WI38 (cell line): ENCODE results near the gene DBF4.

ENCODE experiments used
- H3K4me3 ChIP-seq: 2 replicates; pipeline ENCODE4 v1.5.1; 2011; ENCODE audit warnings: low read depth, mild to moderate bottlenecking, control low read depth, low read length
- TF ChIP-seq, protein P1 (sequence below): IDR thresholded peaks from 2 replicates; pipeline ENCODE4 v1.5.1; 2012; ENCODE audit warnings: low read depth, mild to moderate bottlenecking, control low read depth, low read length

Gene DBF4

DNA sequence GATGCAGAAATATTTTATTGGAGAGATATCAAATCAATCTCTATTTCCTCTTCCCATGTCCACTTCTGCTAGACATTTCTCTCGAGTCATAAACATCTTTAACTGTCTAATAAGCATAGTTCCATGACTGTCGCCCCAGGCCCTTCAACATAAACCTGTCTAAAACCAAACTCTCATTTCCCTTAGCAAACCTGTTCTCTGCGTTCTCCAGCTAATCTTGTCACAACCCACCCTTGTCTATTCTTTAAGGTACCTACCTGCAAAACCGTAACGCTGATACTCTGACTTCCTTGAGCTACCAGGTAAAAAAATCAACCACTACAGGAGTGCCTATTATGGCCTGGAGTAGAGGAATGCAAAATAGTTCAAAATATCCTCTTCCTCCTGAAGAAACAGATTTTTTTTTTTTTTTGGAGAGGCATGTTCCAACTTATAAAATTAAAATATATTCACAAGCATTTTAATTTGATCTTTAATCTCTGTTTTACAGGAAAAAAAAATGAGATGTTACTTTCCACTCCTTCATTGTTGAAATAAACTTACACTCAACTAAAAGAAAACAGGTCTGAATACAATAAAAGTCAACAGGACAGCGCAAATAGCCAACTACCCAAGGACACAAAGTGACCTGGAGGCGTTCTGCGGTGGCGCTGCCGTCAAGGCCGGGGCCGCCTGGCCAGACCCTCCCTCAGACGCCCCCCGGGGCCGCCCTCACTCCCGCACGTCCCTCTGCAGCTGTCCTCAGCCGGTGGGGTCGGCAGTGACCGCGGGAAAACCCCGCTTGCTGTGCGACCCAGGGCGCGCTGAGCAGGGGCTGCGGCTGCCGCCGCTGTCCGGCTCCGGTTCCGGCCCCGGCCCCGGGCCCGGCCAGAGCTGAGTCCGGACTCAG, 898 bp upstream of the DBF4 start:
- H3K4me3 ChIP-seq: peak overlapping the region; percentile 89

DNA sequence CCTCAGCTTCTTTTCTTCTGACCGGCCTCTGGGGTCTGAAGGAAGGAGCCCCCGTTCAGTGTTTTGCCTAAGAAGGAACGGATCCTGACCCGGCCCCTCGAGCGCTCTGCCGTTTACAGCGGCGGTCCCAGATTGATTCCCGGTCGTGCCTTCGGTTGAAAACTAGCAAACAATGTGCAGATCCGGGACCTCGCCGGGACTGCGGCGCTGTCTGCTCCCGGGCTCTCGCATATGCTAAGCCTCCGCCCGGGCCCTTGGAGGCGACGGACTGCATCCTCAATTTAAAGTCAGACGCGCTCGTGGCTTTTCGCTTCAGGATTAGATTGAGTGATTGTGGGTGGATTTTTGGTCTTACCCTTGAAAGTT, 559 bp downstream of the DBF4 start:
- TF ChIP-seq, protein P1, sequence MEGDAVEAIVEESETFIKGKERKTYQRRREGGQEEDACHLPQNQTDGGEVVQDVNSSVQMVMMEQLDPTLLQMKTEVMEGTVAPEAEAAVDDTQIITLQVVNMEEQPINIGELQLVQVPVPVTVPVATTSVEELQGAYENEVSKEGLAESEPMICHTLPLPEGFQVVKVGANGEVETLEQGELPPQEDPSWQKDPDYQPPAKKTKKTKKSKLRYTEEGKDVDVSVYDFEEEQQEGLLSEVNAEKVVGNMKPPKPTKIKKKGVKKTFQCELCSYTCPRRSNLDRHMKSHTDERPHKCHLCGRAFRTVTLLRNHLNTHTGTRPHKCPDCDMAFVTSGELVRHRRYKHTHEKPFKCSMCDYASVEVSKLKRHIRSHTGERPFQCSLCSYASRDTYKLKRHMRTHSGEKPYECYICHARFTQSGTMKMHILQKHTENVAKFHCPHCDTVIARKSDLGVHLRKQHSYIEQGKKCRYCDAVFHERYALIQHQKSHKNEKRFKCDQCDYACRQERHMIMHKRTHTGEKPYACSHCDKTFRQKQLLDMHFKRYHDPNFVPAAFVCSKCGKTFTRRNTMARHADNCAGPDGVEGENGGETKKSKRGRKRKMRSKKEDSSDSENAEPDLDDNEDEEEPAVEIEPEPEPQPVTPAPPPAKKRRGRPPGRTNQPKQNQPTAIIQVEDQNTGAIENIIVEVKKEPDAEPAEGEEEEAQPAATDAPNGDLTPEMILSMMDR: no peak
- H3K4me3 ChIP-seq: peak overlapping the region; percentile 89

More for the DNA sequence above, 898 bp upstream of the DBF4 start:
- TF ChIP-seq, protein P1: no peak

DNA sequence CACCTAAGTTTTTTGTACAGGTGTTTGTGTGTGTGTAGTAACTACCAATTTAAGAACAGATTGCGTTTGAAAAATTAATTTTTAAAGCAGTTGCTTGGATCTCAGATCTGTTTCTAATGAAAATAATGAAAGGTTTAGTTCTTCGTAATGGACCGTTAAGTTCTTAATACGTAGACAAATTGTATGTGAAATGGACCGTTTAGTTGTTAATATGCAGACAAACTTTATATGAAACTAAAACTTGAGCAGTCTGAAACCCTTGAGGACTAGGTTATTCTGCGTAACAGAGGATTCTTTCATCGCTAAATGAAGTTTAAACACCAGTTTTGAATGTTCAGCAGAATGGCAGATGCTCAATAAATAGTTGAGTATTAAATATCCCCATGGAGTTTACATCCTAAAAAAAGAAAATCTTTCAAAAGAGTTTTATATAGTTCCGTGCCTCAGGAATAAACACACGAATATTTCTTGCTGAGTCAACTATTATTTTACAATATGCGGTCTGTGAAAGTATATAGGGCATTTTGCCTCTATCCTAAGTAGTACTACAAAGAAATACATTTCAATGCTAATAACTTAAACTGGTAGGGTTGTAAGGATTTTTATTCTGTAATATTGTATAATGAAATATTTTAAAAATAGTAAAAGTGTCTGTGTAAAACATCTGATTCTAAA, 1.2 kb downstream of the DBF4 start:
- TF ChIP-seq, protein P1: no peak
- H3K4me3 ChIP-seq: peak overlapping the region; percentile 89

DNA sequence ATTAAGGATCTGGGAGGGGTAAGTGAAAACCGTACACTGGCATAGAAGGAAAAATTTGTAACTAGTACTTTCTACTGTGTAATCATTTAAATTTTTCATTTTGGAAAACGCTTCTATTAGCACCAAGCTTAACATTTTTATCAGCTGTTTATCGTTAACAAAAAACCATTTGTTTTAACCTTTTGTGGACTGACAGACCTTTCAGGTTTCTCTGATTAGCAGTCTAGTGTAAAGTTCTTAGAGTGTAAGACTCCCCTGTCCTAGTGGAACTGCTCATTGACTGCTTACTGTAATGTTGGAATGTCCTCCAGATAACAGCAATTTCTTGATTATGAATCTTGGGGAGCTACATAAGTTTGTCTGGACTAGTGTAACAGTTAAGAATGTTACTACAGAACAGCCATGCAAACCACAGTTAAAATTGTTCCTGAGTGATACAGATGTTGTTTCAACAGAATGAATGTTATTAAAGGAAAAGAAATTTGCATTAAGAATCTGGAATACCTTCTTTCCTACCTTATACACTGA, 2.0 kb downstream of the DBF4 start:
- H3K4me3 ChIP-seq: peak overlapping the region; percentile 89
- TF ChIP-seq, protein P1: no peak

DNA sequence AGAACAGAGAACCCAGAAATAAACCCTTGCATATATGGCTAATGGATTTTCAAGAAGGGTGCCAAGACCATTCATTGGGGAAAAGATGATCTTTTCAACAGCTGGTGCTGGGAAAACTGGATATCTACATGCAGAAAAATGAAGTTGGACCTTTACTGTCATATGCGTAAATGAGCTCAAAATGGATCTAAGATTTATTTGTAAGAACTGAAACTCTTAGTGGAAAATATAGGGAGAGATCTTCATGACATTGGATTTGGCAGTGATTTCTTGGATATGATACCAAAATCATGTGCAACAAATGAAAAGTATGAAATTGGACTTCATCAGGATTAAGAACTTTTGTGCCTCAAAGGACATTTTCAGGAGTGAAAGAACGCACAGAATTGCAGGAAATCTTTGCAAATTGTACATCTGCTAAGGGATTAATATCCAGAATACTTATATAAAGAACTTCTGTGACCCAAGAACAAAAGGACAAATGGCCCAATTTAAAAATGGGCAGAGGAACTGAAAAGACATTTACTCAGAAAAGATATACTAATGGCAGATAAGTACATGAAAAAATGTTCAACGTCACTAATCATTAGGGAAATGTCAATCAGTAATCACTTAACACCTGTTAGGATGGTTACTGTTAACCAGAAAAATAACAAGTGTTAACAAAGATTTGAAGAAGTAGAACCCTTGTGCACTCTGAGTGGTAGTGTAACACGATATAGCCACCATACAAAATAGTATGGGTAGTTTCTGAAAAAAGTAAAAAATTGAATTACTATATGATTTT, 6.1 kb downstream of the DBF4 start:
- H3K4me3 ChIP-seq: no peak overlapping the region
- TF ChIP-seq, protein P1: no peak

DNA sequence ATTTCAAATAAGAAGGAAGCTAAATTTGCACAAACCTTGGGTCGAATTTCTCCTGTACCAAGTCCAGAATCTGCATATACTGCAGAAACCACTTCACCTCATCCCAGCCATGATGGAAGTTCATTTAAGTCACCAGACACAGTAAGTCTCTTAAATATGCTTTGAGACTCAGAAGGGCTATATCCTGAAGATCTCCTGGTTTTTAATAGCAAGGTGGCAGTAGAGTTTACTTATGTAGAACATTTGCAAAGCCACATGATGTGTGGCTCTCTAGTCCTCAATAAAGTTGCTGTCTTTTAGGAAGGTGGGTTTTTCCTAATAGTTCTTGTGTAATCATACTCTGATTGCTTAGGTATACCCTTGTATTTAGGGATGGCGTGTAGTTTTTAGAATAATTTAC, 8.7 kb downstream of the DBF4 start:
- no peak overlapping the region for H3K4me3 ChIP-seq
- TF ChIP-seq, protein P1: no peak
